GM10266 (cell line): ENCODE measurements around the gene C15orf39.

Experiments used
- DNase-seq: peaks from one replicate; pipeline ENCODE4 v3.0.0; 2012; ENCODE audit errors: extremely low spot score
- CTCF ChIP-seq: IDR thresholded peaks from 2 replicates; pipeline ENCODE4 v1.5.1; 2012; ENCODE audit warnings: mild to moderate bottlenecking, low read depth; ENCODE audit not compliant: control insufficient read depth, insufficient read depth; ENCODE audit errors: missing control alignments

Gene C15orf39

GRCh38 chr15:75181780-75182179, 19.9 kb upstream of the C15orf39 start:
- TF ChIP-seq CTCF: no peak
- DNase-seq: no peak

GRCh38 chr15:75182187-75183131, 19.2 kb upstream of the C15orf39 start:
- DNase-seq: no peak
- TF ChIP-seq CTCF: no peak

GRCh38 chr15:75185271-75186029, 16.2 kb upstream of the C15orf39 start:
- DNase-seq: no peak
- no peak for TF ChIP-seq CTCF

GRCh38 chr15:75186044-75186443, 15.6 kb upstream of the C15orf39 start:
- TF ChIP-seq CTCF: no peak
- no peak for DNase-seq

- no peak for TF ChIP-seq CTCF
- no peak for DNase-seq
Observed at GRCh38 chr15:75188499-75188898, 13.2 kb upstream of the C15orf39 start.

GRCh38 chr15:75191235-75191634, 10.4 kb upstream of the C15orf39 start:
- no peak for TF ChIP-seq CTCF

GRCh38 chr15:75192307-75192706, 9.4 kb upstream of the C15orf39 start:
- no peak for TF ChIP-seq CTCF
- no peak for DNase-seq

More at GRCh38 chr15:75191235-75191634, 10.4 kb upstream of the C15orf39 start:
- DNase-seq: no peak
